Measurements from ENCODE around the gene CNTNAP2.
"Not testable (repeated sequence)": the region's sequence is repeated elsewhere in the genome, so short reads cannot be mapped to it uniquely, and the experiment has no call there.

Gene CNTNAP2

GRCh38 chr7:146889806-146890555, 773.4 kb downstream of the CNTNAP2 start:
- Histone ChIP-seq H2BK120ac (ENCODE audit: low read depth, low read length) (no peak overlapping the region), H3K36me3 (ENCODE audit: control insufficient read depth, insufficient read depth, low read length) (no peaks in the 10 kb centered on the region), H3K23ac (ENCODE audit: low read length) (no peak overlapping the region), H3K18ac (ENCODE audit: low read length) (no peak overlapping the region), H3K79me2 (ENCODE audit: control insufficient read depth, insufficient read depth, low read length) (no peaks in the 10 kb centered on the region), H3K4me2 (ENCODE audit: low read length) (no peak overlapping the region), H3K4me3 (ENCODE audit: low read length) (no peak overlapping the region), H2BK15ac (replicated peaks; ENCODE audit: low read depth) (no peak overlapping the region), H3K79me1 (ENCODE audit: low read length) (no peaks in the 10 kb centered on the region), H3K27ac (ENCODE audit: low read depth, low read length) (no peak overlapping the region), H3K4me1 (ENCODE audit: control insufficient read depth, low read depth, low read length) (no peaks in the 10 kb centered on the region), H2AK5ac (ENCODE audit: low read length) (no peak overlapping the region), H4K5ac (ENCODE audit: low read length) (no peak overlapping the region), H2BK5ac (ENCODE audit: low read length) (no peak overlapping the region), H4K8ac (ENCODE audit: low read depth, low read length) (no peak overlapping the region), H3K27me3 (ENCODE audit: insufficient read depth, low read length, poor library complexity) (no peaks in the 10 kb centered on the region), H3K56ac (ENCODE audit: low read length) (no peak overlapping the region), H3K4ac (ENCODE audit: low read depth, low read length) (no peak overlapping the region), H3K9ac (ENCODE audit: low read length) (no peak overlapping the region)
- no peak for DNase-seq
- WGBS (ENCODE audit: extremely low coverage, insufficient coverage, low lambda C conversion rate) = no CpG with 5 or more reads among the region's 6 CpGs

GRCh38 chr7:146892151-146892550, 775.5 kb downstream of the CNTNAP2 start:
- no peak overlapping the region for H3K56ac ChIP-seq (ENCODE audit: low read length)
- H4K5ac ChIP-seq (ENCODE audit: low read length) = no peak overlapping the region
- no peak overlapping the region for H3K23ac ChIP-seq (ENCODE audit: low read length)
- H3K4me3 ChIP-seq (ENCODE audit: low read length) = no peak overlapping the region
- no peaks in the 10 kb centered on the region for H3K79me2 ChIP-seq (ENCODE audit: control insufficient read depth, insufficient read depth, low read length)
- no peaks in the 10 kb centered on the region for H3K27me3 ChIP-seq (ENCODE audit: insufficient read depth, low read length, poor library complexity)
- peak; percentile 84 for DNase-seq
- H3K4ac ChIP-seq (ENCODE audit: low read depth, low read length) = no peak overlapping the region
- no peak overlapping the region for H2BK120ac ChIP-seq (ENCODE audit: low read depth, low read length)
- H2BK15ac ChIP-seq (replicated peaks; ENCODE audit: low read depth) = no peak overlapping the region
- H3K79me1 ChIP-seq (ENCODE audit: low read length) = no peaks in the 10 kb centered on the region
- no peak overlapping the region for H3K18ac ChIP-seq (ENCODE audit: low read length)
- H3K4me2 ChIP-seq (ENCODE audit: low read length) = no peak overlapping the region
- H4K8ac ChIP-seq (ENCODE audit: low read depth, low read length) = no peak overlapping the region
- H3K27ac ChIP-seq (ENCODE audit: low read depth, low read length) = no peak overlapping the region
- H2AK5ac ChIP-seq (ENCODE audit: low read length) = no peak overlapping the region
- no peaks in the 10 kb centered on the region for H3K4me1 ChIP-seq (ENCODE audit: control insufficient read depth, low read depth, low read length)
- H3K9ac ChIP-seq (ENCODE audit: low read length) = no peak overlapping the region
- H2BK5ac ChIP-seq (ENCODE audit: low read length) = no peak overlapping the region
- no CpG with 5 or more reads among the region's 2 CpGs for WGBS (ENCODE audit: extremely low coverage, insufficient coverage, low lambda C conversion rate)
- no peaks in the 10 kb centered on the region for H3K36me3 ChIP-seq (ENCODE audit: control insufficient read depth, insufficient read depth, low read length)

- 72% methylated on average over 2 of the region's 3 CpGs for WGBS (ENCODE audit: extremely low coverage, insufficient coverage, low lambda C conversion rate)
- Histone ChIP-seq H3K23ac (ENCODE audit: low read length) (no peak overlapping the region), H3K9ac (ENCODE audit: low read length) (no peak overlapping the region)
Observed at GRCh38 chr7:146894927-146895326, 778.3 kb downstream of the CNTNAP2 start.

GRCh38 chr7:146902266-146902665, 785.7 kb downstream of the CNTNAP2 start:
- Histone ChIP-seq H3K79me1 (ENCODE audit: low read length) (no peaks in the 10 kb centered on the region), H2BK120ac (ENCODE audit: low read depth, low read length) (no peak overlapping the region), H4K8ac (ENCODE audit: low read depth, low read length) (no peak overlapping the region), H3K56ac (ENCODE audit: low read length) (no peak overlapping the region), H3K9ac (ENCODE audit: low read length) (no peak overlapping the region), H3K36me3 (ENCODE audit: control insufficient read depth, insufficient read depth, low read length) (no peaks in the 10 kb centered on the region), H4K5ac (ENCODE audit: low read length) (no peak overlapping the region), H3K4ac (ENCODE audit: low read depth, low read length) (no peak overlapping the region), H2BK15ac (replicated peaks; ENCODE audit: low read depth) (no peak overlapping the region), H3K18ac (ENCODE audit: low read length) (no peak overlapping the region), H3K79me2 (ENCODE audit: control insufficient read depth, insufficient read depth, low read length) (no peaks in the 10 kb centered on the region), H2AK5ac (ENCODE audit: low read length) (no peak overlapping the region), H3K4me1 (ENCODE audit: control insufficient read depth, low read depth, low read length) (no peaks in the 10 kb centered on the region), H2BK5ac (ENCODE audit: low read length) (no peak overlapping the region), H3K4me2 (ENCODE audit: low read length) (no peak overlapping the region), H3K27me3 (ENCODE audit: insufficient read depth, low read length, poor library complexity) (no peaks in the 10 kb centered on the region), H3K27ac (ENCODE audit: low read depth, low read length) (no peak overlapping the region), H3K4me3 (ENCODE audit: low read length) (no peak overlapping the region), H3K23ac (ENCODE audit: low read length) (no peak overlapping the region)
- DNase-seq = no peak
- no CpG with 5 or more reads among the region's 1 CpG for WGBS (ENCODE audit: extremely low coverage, insufficient coverage, low lambda C conversion rate)

More at GRCh38 chr7:146894927-146895326, 778.3 kb downstream of the CNTNAP2 start:
- no peak overlapping the region for H3K4me2 ChIP-seq (ENCODE audit: low read length)
- H3K27ac ChIP-seq (ENCODE audit: low read depth, low read length) = no peak overlapping the region
- H3K4me3 ChIP-seq (ENCODE audit: low read length) = no peak overlapping the region
- H4K8ac ChIP-seq (ENCODE audit: low read depth, low read length) = no peak overlapping the region
- no peak overlapping the region for H3K4ac ChIP-seq (ENCODE audit: low read depth, low read length)
- no peaks in the 10 kb centered on the region for H3K79me2 ChIP-seq (ENCODE audit: control insufficient read depth, insufficient read depth, low read length)
- no peak overlapping the region for H2BK120ac ChIP-seq (ENCODE audit: low read depth, low read length)
- no peaks in the 10 kb centered on the region for H3K4me1 ChIP-seq (ENCODE audit: control insufficient read depth, low read depth, low read length)
- no peak overlapping the region for H3K56ac ChIP-seq (ENCODE audit: low read length)
- H4K5ac ChIP-seq (ENCODE audit: low read length) = no peak overlapping the region
- no peaks in the 10 kb centered on the region for H3K27me3 ChIP-seq (ENCODE audit: insufficient read depth, low read length, poor library complexity)
- no peak overlapping the region for H2AK5ac ChIP-seq (ENCODE audit: low read length)
- no peak overlapping the region for H2BK15ac ChIP-seq (replicated peaks; ENCODE audit: low read depth)
- no peak overlapping the region for H3K18ac ChIP-seq (ENCODE audit: low read length)
- DNase-seq = no peak
- no peaks in the 10 kb centered on the region for H3K36me3 ChIP-seq (ENCODE audit: control insufficient read depth, insufficient read depth, low read length)
- no peak overlapping the region for H2BK5ac ChIP-seq (ENCODE audit: low read length)
- H3K79me1 ChIP-seq (ENCODE audit: low read length) = no peaks in the 10 kb centered on the region

GRCh38 chr7:146902728-146903127, 786.1 kb downstream of the CNTNAP2 start:
- no peak overlapping the region for H3K18ac ChIP-seq (ENCODE audit: low read length)
- H3K4ac ChIP-seq (ENCODE audit: low read depth, low read length) = no peak overlapping the region
- no peaks in the 10 kb centered on the region for H3K79me1 ChIP-seq (ENCODE audit: low read length)
- no peak overlapping the region for H2BK15ac ChIP-seq (replicated peaks; ENCODE audit: low read depth)
- WGBS (ENCODE audit: extremely low coverage, insufficient coverage, low lambda C conversion rate) = no CpG with 5 or more reads among the region's 8 CpGs
- no peak overlapping the region for H2BK120ac ChIP-seq (ENCODE audit: low read depth, low read length)
- H2BK5ac ChIP-seq (ENCODE audit: low read length) = no peak overlapping the region
- H3K23ac ChIP-seq (ENCODE audit: low read length) = no peak overlapping the region
- H3K9ac ChIP-seq (ENCODE audit: low read length) = no peak overlapping the region
- H3K36me3 ChIP-seq (ENCODE audit: control insufficient read depth, insufficient read depth, low read length) = no peaks in the 10 kb centered on the region
- H3K27me3 ChIP-seq (ENCODE audit: insufficient read depth, low read length, poor library complexity) = no peaks in the 10 kb centered on the region
- no peak overlapping the region for H2AK5ac ChIP-seq (ENCODE audit: low read length)
- DNase-seq = peak; percentile 2
- H4K5ac ChIP-seq (ENCODE audit: low read length) = no peak overlapping the region
- no peak overlapping the region for H4K8ac ChIP-seq (ENCODE audit: low read depth, low read length)
- no peaks in the 10 kb centered on the region for H3K79me2 ChIP-seq (ENCODE audit: control insufficient read depth, insufficient read depth, low read length)
- H3K56ac ChIP-seq (ENCODE audit: low read length) = no peak overlapping the region
- no peak overlapping the region for H3K27ac ChIP-seq (ENCODE audit: low read depth, low read length)
- H3K4me3 ChIP-seq (ENCODE audit: low read length) = no peak overlapping the region
- no peak overlapping the region for H3K4me2 ChIP-seq (ENCODE audit: low read length)
- H3K4me1 ChIP-seq (ENCODE audit: control insufficient read depth, low read depth, low read length) = no peaks in the 10 kb centered on the region

GRCh38 chr7:146905746-146906145, 789.1 kb downstream of the CNTNAP2 start:
- no CpG with 5 or more reads among the region's 24 CpGs for WGBS (ENCODE audit: extremely low coverage, insufficient coverage, low lambda C conversion rate)
- not testable (repeated sequence) for DNase-seq; H3K56ac ChIP-seq (ENCODE audit: low read length)

More at GRCh38 chr7:146905746-146906145, 789.1 kb downstream of the CNTNAP2 start:
- not testable (repeated sequence) for H3K23ac ChIP-seq (ENCODE audit: low read length); H3K9ac ChIP-seq (ENCODE audit: low read length); H2BK5ac ChIP-seq (ENCODE audit: low read length); H4K5ac ChIP-seq (ENCODE audit: low read length); H3K4me1 ChIP-seq (ENCODE audit: control insufficient read depth, low read depth, low read length); H3K79me1 ChIP-seq (ENCODE audit: low read length); H3K27me3 ChIP-seq (ENCODE audit: insufficient read depth, low read length, poor library complexity); H3K4ac ChIP-seq (ENCODE audit: low read depth, low read length); H2BK15ac ChIP-seq (replicated peaks; ENCODE audit: low read depth); H3K4me3 ChIP-seq (ENCODE audit: low read length); H3K36me3 ChIP-seq (ENCODE audit: control insufficient read depth, insufficient read depth, low read length); H3K18ac ChIP-seq (ENCODE audit: low read length); H2AK5ac ChIP-seq (ENCODE audit: low read length); H3K4me2 ChIP-seq (ENCODE audit: low read length); H3K27ac ChIP-seq (ENCODE audit: low read depth, low read length); H2BK120ac ChIP-seq (ENCODE audit: low read depth, low read length); H4K8ac ChIP-seq (ENCODE audit: low read depth, low read length); H3K79me2 ChIP-seq (ENCODE audit: control insufficient read depth, insufficient read depth, low read length)
